Endothelial cell of umbilical vein (primary cell): ENCODE measurements around the gene MATK. TPM values are rescaled to one million over a fixed set of nuclear protein-coding genes. Genes with fewer than 3 reads are reported as not detected.

ENCODE experiments used
- BruUV-seq: library from RNA; stranded (reverse); fragments of 400-500 nt; replicated peaks from 2 replicates; lab custom pipeline; 2021; lab: Mats Ljungman, UMichigan
- CTCF ChIA-PET: fragments of 300-600, 350-600 bp; sonication (Branson Sonifier 250); formaldehyde crosslinking; loops from one replicate; lab custom pipeline; 2021; ENCODE audit warnings: antibody characterized with exemption, inconsistent platforms; lab: Charles Lee
- POLR2A ChIA-PET: fragments of 300-600, 350-600 bp; sonication (Branson Sonifier 250); formaldehyde crosslinking; loops from one replicate; lab custom pipeline; 2021; ENCODE audit warnings: antibody characterized with exemption, inconsistent platforms; lab: Charles Lee
- DNase-seq: peaks from one replicate; pipeline ENCODE4 v3.0.0-alpha.2; 2011; ENCODE audit warnings: low read depth, low spot score
- FAIRE-seq: peaks from 2 replicates; lab custom pipeline; 2011; peaks lifted over from hg19 to GRCh38; lab: Jason Lieb, UNC
- H2AFZ ChIP-seq: 2 replicates; pipeline ENCODE4 v1.6.0; 2012; ENCODE audit warnings: low read depth, low read length, control low read depth, inconsistent platforms
- H3K27ac ChIP-seq: 2 replicates; pipeline ENCODE4 v1.5.1; 2011; ENCODE audit warnings: low read depth, mild to moderate bottlenecking, control low read depth, low read length, moderate library complexity; ENCODE audit not compliant: insufficient read depth
- H3K27me3 ChIP-seq, 2 experiments: 2 replicates each; pipeline versions ENCODE4 v1.6.0 to v1.6.1; 2011; ENCODE audit warnings: low read length in 2 of 2, mixed read lengths in 1 of 2; ENCODE audit not compliant: control insufficient read depth in 2 of 2, insufficient read depth in 2 of 2
- H3K36me3 ChIP-seq, 2 experiments: 2 replicates in 1 of 2; 3 replicates in 1 of 2; pipeline ENCODE4 v1.5.1; 2011; ENCODE audit warnings: low read length in 2 of 2, mild to moderate bottlenecking in 1 of 2, moderate library complexity in 1 of 2; ENCODE audit not compliant: control insufficient read depth in 2 of 2, insufficient read depth in 2 of 2; ENCODE audit errors: extremely low read depth in 1 of 2
- H3K4me1 ChIP-seq: 3 replicates; pipeline ENCODE4 v1.5.1; 2011; ENCODE audit warnings: mild to moderate bottlenecking, low read length; ENCODE audit not compliant: control insufficient read depth, insufficient read depth; ENCODE audit errors: extremely low read depth
- H3K4me2 ChIP-seq: 2 replicates; pipeline ENCODE4 v1.6.1; 2011; ENCODE audit warnings: low read length, control low read depth, mixed read lengths; ENCODE audit not compliant: insufficient read depth
- H3K4me3 ChIP-seq, 3 experiments: fragments of 200-600 bp in 1 of 3; sonication (generic), shearing (Covaris generic) in 1 of 3; replicated peaks in 1 of 3; 2 replicates each; pipeline ENCODE4 v1.5.1; 2011 to 2016; ENCODE audit warnings: control low read depth in 3 of 3, low read length in 3 of 3, mild to moderate bottlenecking in 2 of 3, inconsistent platforms in 1 of 3, low read depth in 1 of 3, moderate library complexity in 1 of 3; ENCODE audit not compliant: insufficient read depth in 1 of 3
- H3K79me2 ChIP-seq: 2 replicates; pipeline ENCODE4 v1.6.0; 2012; ENCODE audit warnings: low read length, inconsistent platforms; ENCODE audit not compliant: control insufficient read depth, insufficient read depth
- H3K9ac ChIP-seq: replicated peaks from 2 replicates; pipeline ENCODE3; 2011; ENCODE audit warnings: low read length, control low read depth; ENCODE audit not compliant: insufficient read depth; ENCODE audit errors: extremely low read depth
- H3K9me1 ChIP-seq: replicated peaks from 3 replicates; pipeline ENCODE4 v1.6.0; 2011; ENCODE audit warnings: mild to moderate bottlenecking, low read length; ENCODE audit not compliant: control insufficient read depth, insufficient read depth; ENCODE audit errors: extremely low read depth
- H3K9me3 ChIP-seq: replicated peaks from 2 replicates; pipeline ENCODE4 v1.5.1; 2012; ENCODE audit warnings: low read length, inconsistent platforms; ENCODE audit not compliant: control insufficient read depth, insufficient read depth
- H4K20me1 ChIP-seq: replicated peaks from 2 replicates; pipeline ENCODE3; 2011; ENCODE audit warnings: mild to moderate bottlenecking, low read length; ENCODE audit not compliant: control insufficient read depth, insufficient read depth; ENCODE audit errors: extremely low read depth
- EZH2 ChIP-seq: IDR thresholded peaks from 2 replicates; pipeline ENCODE4 v1.6.1; 2012; ENCODE audit warnings: borderline replicate concordance, low read depth, mild to moderate bottlenecking, moderate library complexity, low read length, inconsistent platforms; ENCODE audit not compliant: severe bottlenecking
- FOS ChIP-seq: IDR thresholded peaks from 2 replicates; pipeline ENCODE4 v1.6.1; 2011; ENCODE audit warnings: mild to moderate bottlenecking, low read length, moderate library complexity, borderline replicate concordance; ENCODE audit not compliant: insufficient read depth
- GATA2 ChIP-seq: IDR thresholded peaks from 2 replicates; pipeline ENCODE4 v1.7.0; 2011; ENCODE audit warnings: low read depth, mild to moderate bottlenecking, moderate library complexity, mixed read lengths, low read length; ENCODE audit not compliant: insufficient read length, insufficient read depth
- JUN ChIP-seq: IDR thresholded peaks from 2 replicates; pipeline ENCODE4 v1.6.1; 2011; ENCODE audit warnings: borderline replicate concordance, low read depth; ENCODE audit not compliant: insufficient read length, insufficient read depth
- MYC ChIP-seq: IDR thresholded peaks from one replicate; pipeline ENCODE4 v1.6.1; 2011; ENCODE audit warnings: mild to moderate bottlenecking, low read depth, low read length
- POLR2A ChIP-seq: IDR thresholded peaks from 2 replicates; pipeline ENCODE4 v1.6.1; 2012; ENCODE audit warnings: low read depth, mild to moderate bottlenecking, control low read depth, low read length
- POLR2AphosphoS5 ChIP-seq: IDR thresholded peaks from 2 replicates; pipeline ENCODE4 v1.6.1; 2012; ENCODE audit warnings: low read depth, mild to moderate bottlenecking, control low read depth, low read length, moderate library complexity; ENCODE audit not compliant: insufficient read depth
- dilution Hi-C: fragments of 300-500 bp; cut with MboI; formaldehyde crosslinking; loops from one replicate; pipeline ENCODE4 v1.15.0; 2019; ENCODE audit warnings: low sequenced_read_pairs; ENCODE audit not compliant: extremely low pct_ligation_motif_present
- intact Hi-C: fragments of 100-400 bp; cut with micrococcal nuclease; formaldehyde crosslinking; loops from one replicate; pipeline ENCODE4 v1.10.0; 2022
- polyA plus RNA-seq, 4 experiments: library from polyadenylated mRNA; depleted of rRNA in 3 of 4; stranded (reverse) in 3 of 4; unstranded in 1 of 4; fragments of >200 nt; gene quantifications; 2 replicates each; pipeline versions ENCODE4 v1.2.1 to v1.2.3, GENCODE V29; 2011 to 2012; ENCODE audit warnings: missing spikeins in 1 of 4
- total RNA-seq: library from RNA; stranded (reverse); gene quantifications from 2 replicates; pipeline ENCODE4 v1.2.3, GENCODE V29; 2021
- TF ChIP-seq, protein P1 (sequence below), 2 donors: IDR thresholded peaks; 1 replicate in 1 of 2; 2 replicates in 1 of 2; pipeline ENCODE4 v1.5.1; 2011; ENCODE audit warnings: low read length in 2 of 2, mild to moderate bottlenecking in 2 of 2, moderate library complexity in 2 of 2, control low read depth in 1 of 2, inconsistent platforms in 1 of 2, low read depth in 1 of 2; ENCODE audit not compliant: insufficient read depth in 1 of 2; ENCODE audit errors: extremely low read depth in 1 of 2
- TF ChIP-seq, protein P2 (sequence below): IDR thresholded peaks from 2 replicates; pipeline ENCODE4 v1.6.1; 2011; ENCODE audit not compliant: insufficient read depth, insufficient read length

Gene MATK
- total and polyA plus RNA-seq, 2 donors (not counting 3 experiments of a cell fraction or from before 2014, with no cell fraction given) = not detected

DNA sequence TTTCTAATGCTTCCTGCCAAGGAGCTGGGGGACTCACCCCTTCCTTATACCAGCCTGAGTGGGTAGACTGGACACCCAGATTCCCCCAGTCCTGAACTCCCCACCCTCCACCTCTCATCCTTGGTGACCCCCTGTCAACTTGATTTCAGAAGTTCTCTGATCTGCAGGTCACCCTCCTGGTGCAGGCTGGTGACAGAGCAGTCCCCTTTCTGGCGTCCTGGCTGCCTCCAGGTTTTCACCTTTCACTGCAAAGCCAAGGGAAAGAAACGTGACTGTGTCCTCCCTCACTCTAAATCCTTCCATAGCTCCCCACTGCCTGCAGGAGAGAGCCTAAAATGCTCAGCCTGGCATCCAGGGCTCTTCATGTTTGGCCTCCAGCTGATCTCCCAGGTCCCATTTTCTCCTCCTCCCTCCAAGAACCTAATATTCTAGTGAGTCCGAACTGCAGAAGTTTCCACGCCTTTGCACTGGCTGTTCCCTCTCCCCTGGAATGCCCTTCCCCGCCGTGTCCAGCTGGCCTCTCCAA, 4.1 kb upstream of the MATK start:
- TF ChIP-seq, protein P1, sequence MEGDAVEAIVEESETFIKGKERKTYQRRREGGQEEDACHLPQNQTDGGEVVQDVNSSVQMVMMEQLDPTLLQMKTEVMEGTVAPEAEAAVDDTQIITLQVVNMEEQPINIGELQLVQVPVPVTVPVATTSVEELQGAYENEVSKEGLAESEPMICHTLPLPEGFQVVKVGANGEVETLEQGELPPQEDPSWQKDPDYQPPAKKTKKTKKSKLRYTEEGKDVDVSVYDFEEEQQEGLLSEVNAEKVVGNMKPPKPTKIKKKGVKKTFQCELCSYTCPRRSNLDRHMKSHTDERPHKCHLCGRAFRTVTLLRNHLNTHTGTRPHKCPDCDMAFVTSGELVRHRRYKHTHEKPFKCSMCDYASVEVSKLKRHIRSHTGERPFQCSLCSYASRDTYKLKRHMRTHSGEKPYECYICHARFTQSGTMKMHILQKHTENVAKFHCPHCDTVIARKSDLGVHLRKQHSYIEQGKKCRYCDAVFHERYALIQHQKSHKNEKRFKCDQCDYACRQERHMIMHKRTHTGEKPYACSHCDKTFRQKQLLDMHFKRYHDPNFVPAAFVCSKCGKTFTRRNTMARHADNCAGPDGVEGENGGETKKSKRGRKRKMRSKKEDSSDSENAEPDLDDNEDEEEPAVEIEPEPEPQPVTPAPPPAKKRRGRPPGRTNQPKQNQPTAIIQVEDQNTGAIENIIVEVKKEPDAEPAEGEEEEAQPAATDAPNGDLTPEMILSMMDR (IDR thresholded peaks at IDR 0.05; ENCODE audit: extremely low read depth in 1 of 2, insufficient read depth in 1 of 2, low read depth in 1 of 2, low read length in 2 of 2) = no peak
- no peak for TF ChIP-seq POLR2A
- TF ChIP-seq POLR2AphosphoS5 = no peak
- TF ChIP-seq, protein P2, sequence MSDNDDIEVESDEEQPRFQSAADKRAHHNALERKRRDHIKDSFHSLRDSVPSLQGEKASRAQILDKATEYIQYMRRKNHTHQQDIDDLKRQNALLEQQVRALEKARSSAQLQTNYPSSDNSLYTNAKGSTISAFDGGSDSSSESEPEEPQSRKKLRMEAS = no peak
- no peak for TF ChIP-seq JUN
- no peak for TF ChIP-seq FOS
- no peak for TF ChIP-seq EZH2
- TF ChIP-seq GATA2 = no peak
- TF ChIP-seq MYC = no peak
- dilution Hi-C loops = no loop called here
- Histone ChIP-seq H2AFZ (no peak overlapping the region), H4K20me1 (no peaks in the 10 kb centered on the region), H3K9me1 (no peaks in the 10 kb centered on the region), H3K79me2 (no peaks in the 10 kb centered on the region), H3K36me3 (no peaks in the 10 kb centered on the region), H3K9me3 (no peaks in the 10 kb centered on the region), H3K4me2 (no peak overlapping the region), H3K4me1 (no peaks in the 10 kb centered on the region), H3K9ac (no peak overlapping the region), H3K4me3 (no peak overlapping the region), H3K27me3 (peaks cover 6% of the 10 kb centered on the region in 2 experiments), H3K27ac (no peak overlapping the region)
- POLR2A ChIA-PET = interaction anchor here (0.6 kb wide), 1 partner anchor 96 kb away, joined by 3 read pairs; no protein-coding TSS in a partner anchor
- intact Hi-C loops = no loop called here
- FAIRE-seq (no peak), DNase-seq (no peak)
- CTCF ChIA-PET = interaction anchor here (1.5 kb wide), 1 partner anchor 32 kb away, joined by 6 read pairs; no protein-coding TSS in a partner anchor
- no TSS peak for BruUV-seq
